AG04450 (cell line): ENCODE measurements around the gene DDX54. TPM values are rescaled to one million over a fixed set of nuclear protein-coding genes. Genes with fewer than 3 reads are reported as not detected.

Source experiments
- CTCF ChIA-PET: fragments of 300-600, 350-600 bp; formaldehyde crosslinking; extraction: SDS; loops from one replicate; lab custom pipeline; 2022; ENCODE audit warnings: antibody characterized with exemption, inconsistent platforms; lab: Charles Lee
- POLR2A ChIA-PET: fragments of 350-600 bp; formaldehyde crosslinking; extraction: SDS; loops from one replicate; lab custom pipeline; 2021; ENCODE audit warnings: antibody characterized with exemption, inconsistent platforms; lab: Yijun Ruan, JAX
- DNase-seq: peaks from one replicate; pipeline ENCODE4 v3.0.0-alpha.2; 2011; ENCODE audit warnings: low read depth, low spot score
- H3K27ac ChIP-seq: one replicate; pipeline ENCODE4 v1.5.1; 2012; ENCODE audit warnings: low read depth, low read length, control low read depth
- H3K27me3 ChIP-seq: one replicate; pipeline ENCODE4 v1.6.0; 2012; ENCODE audit warnings: low read length; ENCODE audit not compliant: control insufficient read depth, insufficient read depth
- H3K4me3 ChIP-seq: 2 replicates; pipeline ENCODE4 v1.5.1; 2011; ENCODE audit warnings: mild to moderate bottlenecking, low read depth, low read length, control low read depth
- H3K9me3 ChIP-seq: 2 replicates; pipeline ENCODE4 v1.5.1; 2012; ENCODE audit warnings: low read length; ENCODE audit not compliant: control insufficient read depth, insufficient read depth
- polyA plus RNA-seq: library from polyadenylated mRNA; depleted of rRNA; stranded (reverse); fragments of >200 nt; gene quantifications from 2 replicates; pipeline ENCODE4 v1.2.3, GENCODE V29; 2011
- TF ChIP-seq, protein P1 (sequence below): IDR thresholded peaks from 2 replicates; pipeline ENCODE4 v1.5.1; 2011; ENCODE audit warnings: low read depth, low read length, control low read depth, inconsistent platforms

DDX54 gene
- polyA plus RNA-seq, 1 experiment: 26.9 TPM

DNA sequence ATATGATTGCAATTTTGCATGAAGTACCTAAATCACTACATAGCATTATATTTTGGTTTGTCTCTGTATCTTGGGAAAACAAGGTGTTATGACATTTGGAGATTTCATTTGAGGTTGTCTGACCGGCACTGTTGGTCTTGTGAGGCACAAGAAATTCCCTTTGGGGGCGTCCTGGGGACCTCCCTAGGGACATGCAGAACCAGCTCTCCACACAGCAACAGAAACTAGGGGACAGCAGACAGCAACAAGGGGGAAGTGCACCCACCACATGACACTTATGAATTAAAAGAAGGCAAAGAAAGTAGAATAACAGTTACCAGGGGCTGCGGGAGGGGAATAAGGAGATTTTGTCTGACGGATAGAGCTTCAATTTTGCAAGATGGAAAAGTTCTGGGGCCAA, 14.4 kb downstream of the DDX54 start:
- POLR2A ChIA-PET: no interaction called here
- Histone ChIP-seq H3K27me3 (no peaks in the 10 kb centered on the region), H3K27ac (no peak overlapping the region), H3K4me3 (no peak overlapping the region), H3K9me3 (no peaks in the 10 kb centered on the region)
- TF ChIP-seq, protein P1, sequence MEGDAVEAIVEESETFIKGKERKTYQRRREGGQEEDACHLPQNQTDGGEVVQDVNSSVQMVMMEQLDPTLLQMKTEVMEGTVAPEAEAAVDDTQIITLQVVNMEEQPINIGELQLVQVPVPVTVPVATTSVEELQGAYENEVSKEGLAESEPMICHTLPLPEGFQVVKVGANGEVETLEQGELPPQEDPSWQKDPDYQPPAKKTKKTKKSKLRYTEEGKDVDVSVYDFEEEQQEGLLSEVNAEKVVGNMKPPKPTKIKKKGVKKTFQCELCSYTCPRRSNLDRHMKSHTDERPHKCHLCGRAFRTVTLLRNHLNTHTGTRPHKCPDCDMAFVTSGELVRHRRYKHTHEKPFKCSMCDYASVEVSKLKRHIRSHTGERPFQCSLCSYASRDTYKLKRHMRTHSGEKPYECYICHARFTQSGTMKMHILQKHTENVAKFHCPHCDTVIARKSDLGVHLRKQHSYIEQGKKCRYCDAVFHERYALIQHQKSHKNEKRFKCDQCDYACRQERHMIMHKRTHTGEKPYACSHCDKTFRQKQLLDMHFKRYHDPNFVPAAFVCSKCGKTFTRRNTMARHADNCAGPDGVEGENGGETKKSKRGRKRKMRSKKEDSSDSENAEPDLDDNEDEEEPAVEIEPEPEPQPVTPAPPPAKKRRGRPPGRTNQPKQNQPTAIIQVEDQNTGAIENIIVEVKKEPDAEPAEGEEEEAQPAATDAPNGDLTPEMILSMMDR: no peak
- DNase-seq: no peak
- CTCF ChIA-PET: interaction anchor here (0.7 to 9.7 kb wide), 3 partner anchors 18 to 578 kb away, joined by 3 to 132 read pairs (median 5); no protein-coding TSS in a partner anchor

DNA sequence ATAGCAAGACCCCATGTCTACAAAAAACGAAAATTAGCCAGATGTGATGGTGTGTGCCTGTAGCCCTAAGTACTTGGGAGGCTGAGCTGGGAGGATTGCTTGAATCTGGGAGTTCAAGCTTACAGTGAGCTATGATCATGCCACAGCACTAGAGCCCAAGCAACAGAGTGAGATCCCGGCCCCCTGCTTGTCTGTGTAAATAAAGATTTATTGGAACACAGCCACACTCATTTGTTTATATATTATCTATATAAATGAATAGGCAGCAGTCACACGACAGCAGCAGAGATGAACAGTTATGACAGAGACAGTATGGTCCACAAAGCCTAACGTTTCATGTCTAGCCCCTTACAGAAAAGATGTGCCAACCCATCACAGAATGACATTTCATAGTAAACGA, 14.8 kb downstream of the DDX54 start:
- ChIA-PET CTCF (interaction anchor here (0.7 to 9.7 kb wide), 4 partner anchors 18 to 177 kb away, joined by 3 to 132 read pairs (median 4); no protein-coding TSS in a partner anchor), POLR2A (no interaction called here)
- H3K4me3 ChIP-seq: no peak overlapping the region
- no peak overlapping the region for H3K27ac ChIP-seq
- TF ChIP-seq, protein P1: no peak
- no peak for DNase-seq
- H3K27me3 ChIP-seq: no peaks in the 10 kb centered on the region
- no peaks in the 10 kb centered on the region for H3K9me3 ChIP-seq

DNA sequence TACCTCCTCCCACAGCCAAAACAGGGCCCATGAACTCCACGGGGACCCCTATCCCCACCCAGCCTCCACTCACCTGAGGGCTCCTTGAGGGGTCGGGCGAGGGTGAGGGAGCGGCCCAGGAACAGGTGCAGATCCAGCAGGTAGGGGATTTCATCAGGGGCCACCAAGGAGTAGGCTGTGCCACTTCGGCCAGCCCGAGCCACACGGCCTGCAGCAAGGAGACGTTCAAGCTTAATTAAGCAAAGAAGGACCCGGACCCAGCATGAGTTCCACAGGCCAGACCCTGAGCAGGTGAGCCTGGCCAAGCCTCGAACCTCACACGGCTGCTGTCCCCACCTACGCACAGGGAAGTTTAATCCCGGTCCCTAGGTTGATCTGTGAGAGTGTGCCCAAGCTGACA, 15.6 kb downstream of the DDX54 start:
- Histone ChIP-seq H3K9me3 (no peaks in the 10 kb centered on the region), H3K4me3 (no peak overlapping the region), H3K27me3 (no peaks in the 10 kb centered on the region), H3K27ac (no peak overlapping the region)
- TF ChIP-seq, protein P1: no peak
- POLR2A ChIA-PET: no interaction called here
- DNase-seq: no peak
- CTCF ChIA-PET: interaction anchor here (0.7 to 9.7 kb wide), 3 partner anchors 67 to 176 kb away, joined by 3 to 132 read pairs (median 3); no protein-coding TSS in a partner anchor

DNA sequence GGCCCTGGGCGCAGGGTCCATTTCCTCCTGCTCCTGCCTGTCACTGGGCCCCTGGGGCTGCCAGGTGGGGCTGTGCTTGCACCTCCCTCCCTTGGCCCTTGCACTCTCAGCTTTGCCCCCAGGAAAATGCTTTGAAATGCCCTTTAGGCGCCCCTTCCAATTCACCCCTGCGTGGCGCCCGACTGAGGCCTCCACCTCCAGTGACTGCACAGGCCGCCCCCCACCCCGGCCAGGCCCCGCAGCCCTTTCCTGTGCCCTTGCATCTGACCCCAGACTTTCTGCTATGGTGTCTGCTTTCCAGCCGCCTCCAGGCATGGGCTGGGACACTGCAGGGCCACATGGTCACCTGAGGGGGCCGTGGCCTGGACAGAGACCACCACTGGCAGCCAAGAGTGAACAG, 17.4 kb downstream of the DDX54 start:
- H3K27me3 ChIP-seq: no peaks in the 10 kb centered on the region
- H3K9me3 ChIP-seq: no peaks in the 10 kb centered on the region; the same call in 1 of the 2 replicates
- no peak overlapping the region for H3K27ac ChIP-seq
- H3K4me3 ChIP-seq: no peak overlapping the region
- no peak for DNase-seq
- TF ChIP-seq, protein P1: no peak
- POLR2A ChIA-PET: no interaction called here
- CTCF ChIA-PET: interaction anchor here (0.7 kb wide), 1 partner anchor 8 kb away, joined by 4 read pairs; no protein-coding TSS in a partner anchor

DNA sequence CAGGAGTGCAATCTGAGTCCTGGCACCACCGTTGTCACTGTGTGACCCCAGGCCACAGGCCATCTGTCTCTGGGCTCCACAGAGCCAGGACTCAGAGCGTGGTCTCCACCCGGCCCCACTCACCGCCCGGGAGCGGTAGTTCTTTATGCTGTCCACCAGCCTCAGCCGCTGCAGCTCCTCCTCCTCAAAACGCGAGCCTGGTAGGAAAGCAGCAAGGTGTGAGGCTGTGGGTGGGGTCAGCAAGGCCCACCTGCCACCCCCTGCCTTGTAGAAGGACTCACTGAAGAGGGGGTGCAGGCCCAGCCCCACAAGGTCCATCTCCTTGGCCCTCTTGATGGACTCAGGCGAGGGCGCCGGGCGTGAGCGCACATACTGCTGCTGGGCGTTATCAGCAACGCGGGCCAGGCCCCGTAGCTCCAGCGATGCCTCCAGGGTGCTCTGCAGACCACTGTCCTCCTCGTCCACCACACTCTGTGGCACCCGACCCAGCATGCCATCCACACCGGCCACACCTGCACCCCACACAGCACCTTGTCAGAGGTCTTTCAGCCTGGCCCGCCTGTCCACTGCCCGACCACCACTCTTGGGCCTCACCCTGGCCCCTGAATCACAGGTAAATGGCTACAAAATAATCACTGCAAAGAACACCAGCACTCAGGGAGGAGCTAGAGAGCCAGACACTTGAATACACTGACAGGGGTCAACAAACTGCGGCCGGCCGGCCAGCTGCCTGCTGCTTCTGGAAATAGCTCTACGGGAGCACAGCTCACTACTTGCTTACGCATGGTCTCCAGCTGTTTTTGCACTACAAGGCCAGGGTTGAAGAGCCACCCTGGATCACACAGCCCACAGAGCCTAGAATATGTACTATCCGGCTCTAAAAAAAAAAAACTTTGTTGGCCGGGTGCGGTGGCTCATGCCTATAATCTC, 19.5 kb downstream of the DDX54 start:
- no peak for DNase-seq
- no peak overlapping the region for H3K27ac ChIP-seq
- CTCF ChIA-PET: interaction anchor here (1.4 to 2.4 kb wide), 2 partner anchors 9 to 117 kb away, joined by 9 to 12 read pairs; no protein-coding TSS in a partner anchor

More for the DNA sequence above, 19.5 kb downstream of the DDX54 start:
- Histone ChIP-seq H3K4me3 (no peak overlapping the region), H3K27me3 (no peaks in the 10 kb centered on the region), H3K9me3 (no peaks in the 10 kb centered on the region; the same call in 1 of the 2 replicates)
- TF ChIP-seq, protein P1: no peak
- POLR2A ChIA-PET: no interaction called here
